AG04450 (cell line): ENCODE results near the gene NRAP. TPM values are rescaled to one million over a fixed set of nuclear protein-coding genes. Genes with fewer than 3 reads are reported as not detected.

ENCODE experiments used
- CTCF ChIA-PET: fragments of 300-600, 350-600 bp; formaldehyde crosslinking; extraction: SDS; loops from one replicate; lab custom pipeline; 2022; ENCODE audit warnings: antibody characterized with exemption, inconsistent platforms; lab: Charles Lee
- POLR2A ChIA-PET: fragments of 350-600 bp; formaldehyde crosslinking; extraction: SDS; loops from one replicate; lab custom pipeline; 2021; ENCODE audit warnings: antibody characterized with exemption, inconsistent platforms; lab: Yijun Ruan, JAX
- DNase-seq: peaks from one replicate; pipeline ENCODE4 v3.0.0-alpha.2; 2011; ENCODE audit warnings: low read depth, low spot score
- H3K27ac ChIP-seq: one replicate; pipeline ENCODE4 v1.5.1; 2012; ENCODE audit warnings: low read depth, low read length, control low read depth
- H3K27me3 ChIP-seq: one replicate; pipeline ENCODE4 v1.6.0; 2012; ENCODE audit warnings: low read length; ENCODE audit not compliant: control insufficient read depth, insufficient read depth
- H3K4me3 ChIP-seq: 2 replicates; pipeline ENCODE4 v1.5.1; 2011; ENCODE audit warnings: mild to moderate bottlenecking, low read depth, low read length, control low read depth
- H3K9me3 ChIP-seq: 2 replicates; pipeline ENCODE4 v1.5.1; 2012; ENCODE audit warnings: low read length; ENCODE audit not compliant: control insufficient read depth, insufficient read depth
- polyA plus RNA-seq: library from polyadenylated mRNA; depleted of rRNA; stranded (reverse); fragments of >200 nt; gene quantifications from 2 replicates; pipeline ENCODE4 v1.2.3, GENCODE V29; 2011
- TF ChIP-seq, protein P1 (sequence below): IDR thresholded peaks from 2 replicates; pipeline ENCODE4 v1.5.1; 2011; ENCODE audit warnings: low read depth, low read length, control low read depth, inconsistent platforms

Gene NRAP
- polyA plus RNA-seq, 1 experiment = not detected

DNA sequence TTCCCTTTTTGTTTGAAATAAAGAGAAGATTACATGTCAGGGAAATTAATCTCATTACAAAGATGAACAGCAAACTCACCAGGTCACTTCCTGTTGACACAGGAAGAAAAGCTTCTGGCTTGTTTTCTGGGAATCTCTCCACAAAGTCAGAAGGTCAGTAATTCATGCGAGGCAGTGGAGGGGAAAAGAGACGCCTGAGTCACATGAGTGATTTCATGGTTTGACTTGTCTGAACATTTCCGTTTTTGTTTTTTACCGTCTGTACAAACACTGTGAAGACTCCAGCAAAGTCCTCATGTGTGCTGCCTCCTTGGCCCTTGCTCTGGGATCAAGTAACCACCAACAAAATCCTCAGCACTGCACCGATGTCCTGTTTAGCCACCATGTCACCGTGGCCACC is 113.5 kb downstream of the NRAP start:
- TF ChIP-seq, protein P1, sequence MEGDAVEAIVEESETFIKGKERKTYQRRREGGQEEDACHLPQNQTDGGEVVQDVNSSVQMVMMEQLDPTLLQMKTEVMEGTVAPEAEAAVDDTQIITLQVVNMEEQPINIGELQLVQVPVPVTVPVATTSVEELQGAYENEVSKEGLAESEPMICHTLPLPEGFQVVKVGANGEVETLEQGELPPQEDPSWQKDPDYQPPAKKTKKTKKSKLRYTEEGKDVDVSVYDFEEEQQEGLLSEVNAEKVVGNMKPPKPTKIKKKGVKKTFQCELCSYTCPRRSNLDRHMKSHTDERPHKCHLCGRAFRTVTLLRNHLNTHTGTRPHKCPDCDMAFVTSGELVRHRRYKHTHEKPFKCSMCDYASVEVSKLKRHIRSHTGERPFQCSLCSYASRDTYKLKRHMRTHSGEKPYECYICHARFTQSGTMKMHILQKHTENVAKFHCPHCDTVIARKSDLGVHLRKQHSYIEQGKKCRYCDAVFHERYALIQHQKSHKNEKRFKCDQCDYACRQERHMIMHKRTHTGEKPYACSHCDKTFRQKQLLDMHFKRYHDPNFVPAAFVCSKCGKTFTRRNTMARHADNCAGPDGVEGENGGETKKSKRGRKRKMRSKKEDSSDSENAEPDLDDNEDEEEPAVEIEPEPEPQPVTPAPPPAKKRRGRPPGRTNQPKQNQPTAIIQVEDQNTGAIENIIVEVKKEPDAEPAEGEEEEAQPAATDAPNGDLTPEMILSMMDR = no peak
- Histone ChIP-seq H3K9me3 (no peaks in the 10 kb centered on the region), H3K27me3 (no peaks in the 10 kb centered on the region), H3K4me3 (no peak overlapping the region), H3K27ac (no peak overlapping the region)
- CTCF ChIA-PET = no interaction called here
- no peak for DNase-seq
- POLR2A ChIA-PET = no interaction called here

DNA sequence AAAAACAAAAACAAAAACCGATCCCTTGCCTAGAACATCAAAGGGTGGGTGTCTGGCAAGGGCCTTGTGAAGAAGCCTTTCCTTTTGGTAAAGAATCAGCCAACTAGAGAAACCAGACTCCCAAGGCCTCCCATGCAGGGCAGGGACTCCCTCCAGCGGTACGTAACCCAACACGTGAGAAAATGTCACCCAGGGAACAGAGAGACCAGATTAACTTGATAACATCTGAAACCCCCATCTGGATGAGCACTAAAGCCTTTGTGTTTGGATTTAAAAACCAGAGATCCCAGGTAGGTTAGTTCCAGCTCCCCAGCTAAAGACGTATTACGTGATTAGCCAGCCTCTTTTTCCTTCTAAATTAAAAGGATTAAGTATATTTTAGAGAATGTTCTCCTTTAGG is 114.0 kb downstream of the NRAP start:
- no peak overlapping the region for H3K27ac ChIP-seq
- H3K27me3 ChIP-seq = no peaks in the 10 kb centered on the region
- H3K9me3 ChIP-seq = no peaks in the 10 kb centered on the region
- POLR2A ChIA-PET = no interaction called here
- TF ChIP-seq, protein P1 = no peak
- CTCF ChIA-PET = no interaction called here
- no peak for DNase-seq
- no peak overlapping the region for H3K4me3 ChIP-seq

DNA sequence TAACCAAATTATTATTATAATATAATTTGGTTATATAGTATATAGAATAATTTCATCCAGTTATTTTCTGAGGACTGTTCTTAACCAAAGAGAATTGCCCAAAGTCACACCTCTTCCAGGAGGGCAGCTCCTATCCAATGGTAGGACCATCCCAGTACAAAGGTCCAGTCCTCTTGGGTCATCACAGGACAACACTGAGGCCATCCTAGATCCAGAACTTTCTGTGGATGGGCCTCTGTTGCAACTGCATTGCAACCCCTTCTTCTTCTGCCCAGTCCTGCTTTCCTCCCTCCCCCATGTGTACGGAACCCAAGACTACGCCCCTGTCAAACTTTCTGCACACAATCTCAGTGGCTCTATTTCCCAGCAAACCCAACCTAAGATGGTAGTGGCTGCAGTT is 116.4 kb downstream of the NRAP start:
- H3K27ac ChIP-seq = no peak overlapping the region
- no peak overlapping the region for H3K4me3 ChIP-seq
- H3K9me3 ChIP-seq = no peaks in the 10 kb centered on the region
- POLR2A ChIA-PET = no interaction called here
- no peaks in the 10 kb centered on the region for H3K27me3 ChIP-seq
- no peak for DNase-seq
- CTCF ChIA-PET = interaction anchor here (0.6 to 1.0 kb wide), 2 partner anchors 16 to 202 kb away, joined by 5 to 7 read pairs; no protein-coding TSS in a partner anchor
- TF ChIP-seq, protein P1 = no peak

DNA sequence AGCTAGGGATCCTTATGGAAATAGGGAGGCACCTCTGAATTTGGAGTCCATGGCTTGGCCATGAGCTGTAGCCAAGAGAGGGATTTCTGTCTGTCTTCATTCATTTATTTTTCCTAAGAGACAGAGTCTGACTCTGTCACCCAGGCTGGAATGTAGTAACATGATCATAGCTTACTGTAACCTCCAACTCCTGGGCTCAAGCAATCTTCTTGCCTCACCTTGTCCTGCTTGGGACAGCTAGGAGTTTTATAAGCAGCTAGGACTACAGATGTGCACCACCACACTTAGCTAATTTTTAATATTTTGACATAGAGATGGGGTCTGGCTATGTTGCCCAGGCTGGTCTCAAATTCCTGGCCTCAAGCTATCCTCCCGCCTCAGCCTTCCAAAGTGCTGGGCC is 119.4 kb downstream of the NRAP start:
- Histone ChIP-seq H3K9me3 (no peaks in the 10 kb centered on the region), H3K27ac (no peak overlapping the region), H3K27me3 (no peaks in the 10 kb centered on the region), H3K4me3 (no peak overlapping the region)
- no peak for DNase-seq
- TF ChIP-seq, protein P1 = no peak
- POLR2A ChIA-PET = no interaction called here
- CTCF ChIA-PET = no interaction called here

DNA sequence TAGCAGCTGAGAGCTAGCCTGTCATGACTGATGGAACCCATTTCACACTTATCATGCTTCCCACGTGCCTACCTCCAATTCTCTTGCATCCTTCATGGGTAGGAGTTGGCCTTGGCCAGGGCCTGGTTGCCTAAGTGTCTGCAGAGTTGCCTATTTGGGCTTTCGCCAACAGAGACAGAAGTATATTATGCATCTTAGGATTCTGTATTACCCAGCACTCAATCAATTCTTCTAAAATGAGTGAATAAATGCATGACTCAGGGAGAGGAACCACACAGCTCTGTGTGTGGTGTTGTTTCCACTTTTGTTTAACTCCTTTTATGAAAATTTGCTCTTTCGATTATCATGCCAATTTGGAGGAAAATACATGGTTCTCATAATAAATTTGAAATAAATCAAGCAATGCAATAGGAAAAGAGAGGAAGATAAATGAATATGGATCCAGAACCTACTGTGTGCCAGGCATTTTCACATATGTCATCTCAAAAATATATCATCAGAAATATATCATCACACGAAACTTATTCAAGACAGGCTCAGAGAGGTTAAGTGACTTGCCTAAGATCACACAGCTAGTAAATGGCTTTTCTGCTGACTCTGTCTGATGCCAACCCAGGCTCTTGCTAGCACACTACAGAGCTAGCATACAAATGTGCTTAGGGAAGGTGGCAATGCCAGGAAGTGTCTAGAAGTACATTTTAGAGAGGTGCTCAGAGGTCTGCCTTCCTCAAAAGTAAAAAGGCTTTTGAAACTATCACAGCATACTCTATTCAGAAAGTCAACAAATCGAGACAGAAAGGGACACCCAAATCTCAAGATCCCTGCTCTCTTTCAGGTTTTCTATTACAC is 120.5 kb downstream of the NRAP start:
- H3K4me3 ChIP-seq = no peak overlapping the region
- ChIA-PET CTCF (no interaction called here), POLR2A (no interaction called here)
- TF ChIP-seq, protein P1 = no peak
- no peaks in the 10 kb centered on the region for H3K9me3 ChIP-seq
- no peaks in the 10 kb centered on the region for H3K27me3 ChIP-seq
- DNase-seq = no peak
- H3K27ac ChIP-seq = no peak overlapping the region
